Cardiac fibroblast (primary cell): Measurements from ENCODE around the gene ITGB8.
A peak's percentile ranks its signal among the peaks of the same experiment; 100 is the strongest.

Experiments used
- DNase-seq, 2 donors: peaks; one replicate each; pipeline versions ENCODE4 v3.0.0 to v3.0.0-alpha.2; 2010; ENCODE audit warnings: low read depth in 2 of 2
- H3K4me3 ChIP-seq, 2 donors: replicated peaks in 1 of 2; 1 replicate in 1 of 2; 2 replicates in 1 of 2; pipeline ENCODE4 v1.5.1; 2011; ENCODE audit warnings: low read depth in 2 of 2, low read length in 2 of 2, mild to moderate bottlenecking in 2 of 2, moderate library complexity in 1 of 2
- CTCF ChIP-seq: IDR thresholded peaks from one replicate; pipeline ENCODE4 v1.5.1; 2011; ENCODE audit warnings: low read depth, mild to moderate bottlenecking, low read length, inconsistent platforms

Gene ITGB8

GRCh38 chr7:20393021-20393610, 62.4 kb downstream of the ITGB8 start:
- no peak for TF ChIP-seq CTCF
- no peak overlapping the region for H3K4me3 ChIP-seq
- DNase-seq: no peak

- TF ChIP-seq CTCF: no peak
These were observed 62.9 kb downstream of the ITGB8 start for GRCh38 chr7:20393616-20394015.

GRCh38 chr7:20394284-20394683, 63.6 kb downstream of the ITGB8 start:
- no peak for TF ChIP-seq CTCF
- no peak overlapping the region for H3K4me3 ChIP-seq
- no peak for DNase-seq

More at GRCh38 chr7:20393616-20394015, 62.9 kb downstream of the ITGB8 start:
- no peak overlapping the region for H3K4me3 ChIP-seq
- no peak for DNase-seq

GRCh38 chr7:20395104-20395503, 64.4 kb downstream of the ITGB8 start:
- TF ChIP-seq CTCF: no peak
- peak; percentile 21 to 31 for DNase-seq
- no peak overlapping the region for H3K4me3 ChIP-seq

GRCh38 chr7:20395511-20395910, 64.8 kb downstream of the ITGB8 start:
- no peak overlapping the region for H3K4me3 ChIP-seq
- no peak for TF ChIP-seq CTCF
- DNase-seq: no peak

GRCh38 chr7:20399521-20399920, 68.8 kb downstream of the ITGB8 start:
- DNase-seq: peak in 1 of 2 donors; percentile 52
- no peak for TF ChIP-seq CTCF
- H3K4me3 ChIP-seq: no peak overlapping the region
